HG02943 (cell line): ENCODE results near the gene HYCC1.
"Not testable (repeated sequence)": the region's sequence is repeated elsewhere in the genome, so short reads cannot be mapped to it uniquely, and the experiment has no call there.

Source experiments
- ATAC-seq: cut with Tn5 transposase; IDR thresholded peaks from one replicate; pipeline ENCODE4 v1.9.1; 2021; ENCODE audit warnings: mild to moderate bottlenecking, low read depth, moderate library complexity; ENCODE audit not compliant: unreplicated experiment

HYCC1 gene

DNA sequence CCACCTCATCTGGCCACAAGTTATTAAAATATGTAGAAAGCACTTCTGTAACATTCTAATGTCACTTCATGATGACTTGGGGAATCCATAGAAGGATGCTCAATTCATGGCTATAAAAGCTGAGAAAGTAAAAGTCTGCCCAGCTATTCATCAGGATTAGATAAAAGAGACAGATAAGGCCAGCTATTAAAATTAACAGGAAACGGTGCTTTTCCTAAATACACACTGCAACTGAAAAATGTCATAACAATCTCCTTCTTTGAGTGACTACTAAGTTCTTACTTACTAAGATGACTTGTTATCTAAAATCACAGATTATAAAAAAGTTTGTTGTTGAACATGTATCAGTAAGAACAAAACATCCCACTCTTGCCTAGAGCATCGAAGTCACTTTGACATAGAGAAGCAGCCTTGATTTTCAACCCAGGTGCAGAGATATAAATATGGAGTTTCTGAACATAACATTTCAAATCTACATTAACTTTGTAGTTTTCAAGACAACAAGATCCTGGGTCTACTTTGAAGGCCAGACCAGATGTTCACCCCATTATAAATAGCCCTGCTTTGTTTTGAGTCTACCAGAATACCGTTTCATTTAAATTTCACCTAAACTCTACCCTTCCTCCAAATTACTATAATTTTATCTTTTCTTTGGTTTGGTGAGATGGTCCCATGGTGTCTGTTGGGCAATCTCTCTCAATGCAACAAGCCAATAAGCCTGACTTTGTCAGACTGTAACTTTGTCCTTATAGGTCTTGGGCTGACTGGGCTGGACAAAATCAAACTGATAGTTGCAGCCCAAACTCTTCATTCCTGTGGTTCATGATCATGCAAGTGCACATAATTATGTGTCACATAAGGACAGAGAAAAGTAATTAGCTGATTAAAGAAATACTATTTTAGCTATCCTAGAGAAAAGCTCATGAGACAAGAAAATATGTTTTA, 24.0 kb downstream of the HYCC1 start:
- no peak for ATAC-seq

DNA sequence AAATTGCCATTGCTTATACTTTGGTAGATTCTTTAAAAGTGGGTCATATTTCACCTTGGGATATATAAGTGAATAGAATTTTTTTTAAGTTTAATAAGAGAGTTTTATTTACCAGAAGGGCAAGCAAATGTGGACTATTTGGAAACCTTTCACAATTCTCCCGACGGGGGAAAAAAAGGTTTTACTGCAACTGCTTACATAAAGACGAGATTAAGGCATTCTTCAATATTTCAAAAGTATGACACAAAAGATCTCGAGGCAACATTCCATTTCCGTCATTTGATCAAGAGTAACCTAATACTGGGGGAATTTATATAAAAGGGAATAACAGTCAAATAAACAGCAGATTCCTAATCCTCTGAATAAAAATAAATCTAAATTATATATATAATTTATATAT, 28.5 kb downstream of the HYCC1 start:
- no peak for ATAC-seq

DNA sequence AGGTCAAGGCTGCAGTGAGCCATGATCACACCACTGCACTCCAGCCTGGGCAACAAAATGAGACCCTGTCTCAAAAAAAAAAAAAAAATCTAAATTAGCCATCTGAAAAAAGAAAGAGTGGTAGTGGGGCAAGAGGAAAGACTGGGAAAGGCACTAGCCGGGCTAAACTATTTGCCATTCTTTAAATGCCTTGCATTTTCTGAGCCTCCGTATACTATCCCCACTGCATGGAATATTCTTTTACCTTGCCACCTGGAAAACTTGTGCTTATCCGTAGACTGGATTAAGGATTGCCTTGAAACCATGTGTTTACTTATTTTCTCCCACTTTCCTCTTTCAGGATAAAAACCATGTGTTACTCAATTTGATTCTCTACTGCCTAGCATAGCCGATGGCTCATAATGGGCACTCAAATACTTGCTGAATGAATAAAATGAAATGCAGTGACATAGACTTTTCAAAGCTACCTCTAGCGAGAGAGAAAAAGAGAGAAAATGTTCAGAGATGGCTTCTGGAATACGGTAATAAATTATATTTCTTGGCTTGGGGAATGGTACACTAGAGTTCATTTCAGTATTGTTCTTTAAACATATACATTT, 30.6 kb downstream of the HYCC1 start:
- no peak for ATAC-seq

DNA sequence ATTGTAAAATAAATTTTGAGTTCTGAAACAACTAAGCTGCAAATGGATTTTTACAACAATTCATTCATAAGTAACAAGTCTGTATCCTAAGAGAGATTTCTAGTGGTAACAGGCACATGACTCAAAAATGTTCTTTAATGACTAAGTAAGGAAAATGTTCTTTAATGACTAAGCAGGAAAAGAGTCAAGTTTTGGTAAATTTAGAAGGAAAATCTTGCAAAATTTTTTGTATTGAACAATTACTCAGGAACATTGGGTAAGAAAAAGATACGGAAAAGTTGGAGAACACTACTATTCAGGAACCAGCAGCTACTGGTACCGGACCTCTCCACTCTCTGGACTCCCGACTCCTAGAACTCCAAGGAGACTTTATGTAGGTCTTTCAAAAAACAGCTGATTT, 33.5 kb downstream of the HYCC1 start:
- ATAC-seq, result no peak

DNA sequence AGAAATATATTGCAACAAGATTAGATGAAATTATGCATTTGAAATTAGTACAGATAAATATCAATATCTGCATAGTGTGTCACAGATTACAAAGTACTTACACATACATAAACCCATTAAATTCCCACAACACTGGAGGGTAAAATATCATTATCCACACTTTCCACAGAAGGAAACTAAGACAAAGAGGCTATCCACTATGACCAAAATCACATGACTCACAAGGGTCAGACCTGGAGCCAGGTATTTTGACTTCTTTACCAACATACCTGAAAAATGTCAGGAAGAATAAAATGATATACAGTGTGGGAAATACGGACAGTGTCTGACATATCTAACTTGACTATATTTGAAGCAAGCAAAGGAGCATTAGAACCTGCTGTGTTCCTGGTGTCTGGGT, 34.1 kb downstream of the HYCC1 start:
- no peak for ATAC-seq

DNA sequence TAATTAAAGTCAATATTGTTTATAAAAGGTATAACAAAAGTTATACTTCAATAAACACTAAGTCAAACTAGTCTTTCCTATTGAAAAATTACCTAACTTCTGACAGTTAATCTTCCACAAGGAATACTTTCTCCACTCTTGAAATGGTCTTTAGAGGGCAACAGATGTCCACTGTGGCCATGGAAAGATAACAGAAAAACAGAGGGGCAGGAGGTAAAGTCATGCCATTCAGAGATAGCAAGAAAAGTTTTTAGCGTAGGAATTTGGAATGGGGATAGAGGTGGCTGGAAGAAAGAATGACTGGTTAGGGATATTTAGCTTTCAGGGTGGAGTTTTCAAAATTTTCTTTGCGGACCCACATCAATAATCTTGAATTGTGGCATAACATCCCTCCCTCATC, 34.7 kb downstream of the HYCC1 start:
- ATAC-seq, result no peak

DNA sequence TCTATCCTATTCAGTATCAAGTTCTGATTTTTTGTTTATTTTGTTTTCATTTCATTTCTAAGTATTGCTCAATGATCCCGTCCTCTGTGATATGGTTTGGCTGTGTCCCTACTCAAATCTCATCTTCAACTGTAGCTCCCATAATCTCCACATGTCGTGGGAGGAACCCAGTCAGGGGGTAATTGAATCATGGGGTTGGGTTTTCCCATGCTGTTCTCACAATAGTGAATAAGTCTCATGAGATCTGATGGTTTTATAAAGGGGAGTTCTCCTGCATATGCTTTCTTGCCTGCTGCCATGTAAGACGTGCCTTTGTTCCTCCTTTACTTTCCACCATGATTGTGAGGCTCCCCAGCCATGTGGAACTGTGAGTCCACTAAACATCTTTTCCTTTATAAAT, 39.3 kb downstream of the HYCC1 start:
- not testable (repeated sequence) for ATAC-seq

DNA sequence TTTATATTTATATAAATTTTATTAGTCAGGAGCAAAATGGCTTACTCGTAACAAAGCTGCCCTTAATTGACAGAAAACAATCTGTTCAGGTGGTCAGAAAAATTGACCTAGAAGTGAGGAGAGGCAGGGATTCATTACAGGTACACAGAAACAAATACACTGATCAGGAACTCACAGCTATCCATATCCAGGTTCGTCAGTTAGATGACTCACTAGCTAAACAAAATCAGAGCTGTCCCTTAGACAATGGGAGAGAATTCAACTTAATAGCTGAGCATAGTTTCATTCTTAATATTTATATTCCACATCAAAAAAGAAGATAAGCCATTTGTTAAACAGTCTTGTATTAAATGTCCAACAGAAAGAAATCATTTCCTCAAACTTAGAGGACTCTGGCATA, 41.7 kb downstream of the HYCC1 start:
- no peak for ATAC-seq

DNA sequence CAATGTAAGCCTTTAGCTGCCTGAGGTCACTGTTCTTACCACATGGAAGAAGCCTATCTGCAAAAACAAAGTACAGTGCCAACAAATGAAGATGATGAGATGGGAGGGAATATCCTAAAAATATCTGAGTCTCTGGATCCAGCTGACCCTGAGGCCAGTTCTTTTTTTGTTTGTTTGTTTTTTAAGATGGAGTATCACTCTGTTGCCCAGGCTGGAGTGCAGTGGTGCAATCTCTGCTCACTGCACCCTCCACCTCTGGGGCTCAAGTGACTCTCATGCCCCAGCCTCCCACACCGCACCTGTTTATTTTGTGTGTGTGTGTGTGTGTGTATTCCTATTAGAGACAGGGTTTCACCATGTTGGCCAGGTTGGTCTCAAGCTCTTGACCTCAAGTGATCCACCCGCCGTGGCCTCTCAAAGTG, 44.9 kb downstream of the HYCC1 start:
- no peak for ATAC-seq
